GM21825 (cell line): ENCODE measurements around the gene PELI2.

Source experiments
- ATAC-seq: cut with Tn5 transposase; IDR thresholded peaks from one replicate; pipeline ENCODE4 v1.9.1; 2021; ENCODE audit warnings: mild to moderate bottlenecking, moderate library complexity; ENCODE audit not compliant: unreplicated experiment

PELI2 gene

DNA sequence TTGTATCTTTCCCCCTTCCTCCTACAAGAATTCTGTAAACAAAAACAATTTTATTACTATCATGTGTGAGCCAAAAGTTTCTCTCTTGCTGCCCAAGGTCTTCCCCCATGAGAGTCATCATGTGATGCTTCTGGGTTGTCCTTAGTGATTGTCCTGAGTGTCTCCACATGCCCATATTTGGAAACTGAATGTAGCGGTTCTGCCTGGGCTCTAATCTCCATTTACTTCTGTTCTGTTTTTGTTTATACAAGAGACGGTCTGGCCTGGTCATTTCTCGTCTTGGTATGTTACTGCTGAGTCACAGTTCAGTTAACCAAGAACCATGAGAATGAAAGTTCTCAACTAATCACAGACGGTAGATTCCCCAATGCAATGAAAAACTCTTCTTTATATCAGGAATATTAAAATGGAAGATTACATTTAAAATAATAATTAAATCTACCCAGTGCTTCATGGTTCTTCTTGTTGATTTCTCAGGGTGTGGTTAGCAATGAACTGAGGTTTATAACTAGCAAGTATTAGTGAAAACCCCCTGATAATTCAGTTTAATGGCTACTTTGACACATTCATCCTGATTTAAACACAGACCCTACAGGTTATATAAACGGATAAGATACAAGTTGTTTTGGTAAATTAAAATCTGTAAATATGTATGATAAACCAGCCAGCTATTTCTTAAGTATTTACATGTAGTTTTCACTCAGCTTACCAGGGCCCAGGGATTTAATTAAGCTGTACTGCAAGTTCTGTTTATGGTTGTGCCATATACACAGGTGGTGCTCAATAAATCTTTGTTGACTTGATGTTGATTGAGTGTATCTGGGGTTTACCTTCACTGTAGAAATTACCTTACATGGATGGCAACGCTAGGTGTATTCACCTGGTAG lies 81.1 kb downstream of the PELI2 start:
- peak; percentile 50 for ATAC-seq

- ATAC-seq, result peak; percentile 52
Observed at GRCh38 chr14:56199982-56200577, 81.9 kb downstream of the PELI2 start.

DNA sequence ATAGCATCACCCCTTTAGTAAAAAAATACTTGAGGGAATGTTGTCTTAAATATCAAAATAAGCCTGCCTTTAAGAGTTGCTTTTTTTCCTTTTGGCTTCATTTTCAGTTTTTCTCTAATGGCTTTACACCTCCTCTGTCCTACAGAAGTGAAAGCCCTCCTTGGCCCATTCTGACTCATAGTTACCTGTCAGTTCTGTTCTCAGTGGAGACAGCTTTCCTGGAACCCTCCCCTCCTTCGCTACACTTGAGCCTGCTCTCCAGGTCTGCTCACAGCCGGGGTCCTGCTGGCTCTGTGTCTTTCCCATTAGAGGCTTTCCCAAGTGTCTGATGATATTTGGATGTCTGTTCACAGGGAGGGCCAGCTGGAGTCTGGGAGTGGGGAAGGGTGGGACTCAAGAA lies 84.0 kb downstream of the PELI2 start:
- ATAC-seq, result peak; percentile 35

GRCh38 chr14:56205881-56206280 lies 87.7 kb downstream of the PELI2 start:
- ATAC-seq, result no peak

GRCh38 chr14:56206596-56206995 lies 88.4 kb downstream of the PELI2 start:
- ATAC-seq, result no peak

- ATAC-seq, result no peak
Observed at GRCh38 chr14:56207626-56208292, 89.5 kb downstream of the PELI2 start.

GRCh38 chr14:56208520-56208919 lies 90.3 kb downstream of the PELI2 start:
- no peak for ATAC-seq

GRCh38 chr14:56210571-56210970 lies 92.4 kb downstream of the PELI2 start:
- ATAC-seq, result no peak

DNA sequence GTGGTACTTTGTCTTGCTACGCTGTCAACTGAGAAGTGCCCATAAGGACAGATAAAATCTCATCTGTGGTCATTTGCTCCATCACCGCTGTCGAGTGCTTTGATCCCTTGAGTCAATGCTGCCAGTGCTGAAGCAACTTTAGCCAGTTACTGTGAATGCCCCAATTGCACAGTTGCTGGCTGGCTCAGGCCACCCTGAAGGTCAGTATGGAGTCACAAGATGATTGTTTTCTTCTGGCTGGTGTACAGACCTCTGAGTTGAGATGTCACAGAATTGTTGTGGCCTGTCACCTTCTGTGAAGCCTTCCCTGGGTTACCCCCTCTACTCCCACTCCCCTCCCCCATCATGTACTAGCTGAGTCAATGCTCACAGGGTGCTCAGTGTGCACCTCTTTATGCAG lies 92.9 kb downstream of the PELI2 start:
- no peak for ATAC-seq

DNA sequence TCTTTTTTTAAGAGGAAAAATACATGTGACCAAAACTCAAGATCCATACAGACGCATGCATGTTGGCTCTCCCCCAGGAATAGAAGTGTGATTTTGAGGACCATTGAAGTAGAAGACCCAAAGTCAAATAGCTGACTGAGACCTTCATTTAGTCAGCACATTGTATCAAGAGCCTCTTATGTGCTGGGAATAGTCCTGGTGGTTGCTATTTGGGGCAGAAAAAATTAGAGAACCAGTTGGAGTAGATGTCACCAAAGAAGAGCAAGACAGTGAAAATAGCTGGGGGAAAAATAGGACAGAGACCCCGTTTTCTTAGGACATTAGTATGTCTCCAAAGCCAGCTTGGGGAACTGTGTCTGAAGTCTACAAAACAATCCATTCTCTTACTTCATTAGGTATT lies 93.6 kb downstream of the PELI2 start:
- ATAC-seq, result no peak

- no peak for ATAC-seq
Observed at GRCh38 chr14:56212521-56212920, 94.3 kb downstream of the PELI2 start.

- no peak for ATAC-seq
Observed at GRCh38 chr14:56213306-56213705, 95.1 kb downstream of the PELI2 start.

- no peak for ATAC-seq
Observed at GRCh38 chr14:56215180-56215579, 97.0 kb downstream of the PELI2 start.

- ATAC-seq, result no peak
Observed at GRCh38 chr14:56216626-56217379, 98.6 kb downstream of the PELI2 start.

DNA sequence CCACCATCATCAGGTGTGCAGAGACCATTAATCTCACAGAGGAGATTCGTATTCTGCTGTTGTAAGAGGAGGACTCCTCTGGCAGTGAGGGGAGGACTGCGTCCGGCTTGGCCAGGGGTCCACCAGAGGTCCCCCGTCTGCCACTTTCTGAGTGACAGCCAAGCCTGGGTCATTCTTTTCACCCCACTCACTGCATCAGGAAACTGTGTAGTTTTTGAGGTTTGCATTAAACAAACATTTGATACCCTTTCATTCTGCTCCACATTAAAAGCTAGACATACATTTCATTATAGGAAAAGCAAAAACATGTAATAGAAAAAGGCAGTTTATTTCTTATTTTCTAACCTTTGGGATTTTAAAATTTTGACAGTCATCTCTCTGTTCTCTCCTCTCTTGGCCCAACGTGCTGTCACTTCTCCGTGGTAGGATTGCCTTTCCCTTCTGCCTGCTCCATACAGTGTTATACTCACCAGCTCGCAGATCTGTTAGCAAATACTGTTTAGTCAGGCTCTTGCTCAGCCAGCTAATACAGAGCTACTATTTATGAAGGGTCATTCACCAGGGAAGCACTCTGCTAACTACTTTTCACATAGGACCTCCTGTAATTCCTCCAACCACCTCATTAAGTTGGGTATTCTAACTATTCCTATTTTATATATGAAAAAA lies 99.3 kb downstream of the PELI2 start:
- no peak for ATAC-seq

GRCh38 chr14:56219666-56220413 lies 101.6 kb downstream of the PELI2 start:
- no peak for ATAC-seq

DNA sequence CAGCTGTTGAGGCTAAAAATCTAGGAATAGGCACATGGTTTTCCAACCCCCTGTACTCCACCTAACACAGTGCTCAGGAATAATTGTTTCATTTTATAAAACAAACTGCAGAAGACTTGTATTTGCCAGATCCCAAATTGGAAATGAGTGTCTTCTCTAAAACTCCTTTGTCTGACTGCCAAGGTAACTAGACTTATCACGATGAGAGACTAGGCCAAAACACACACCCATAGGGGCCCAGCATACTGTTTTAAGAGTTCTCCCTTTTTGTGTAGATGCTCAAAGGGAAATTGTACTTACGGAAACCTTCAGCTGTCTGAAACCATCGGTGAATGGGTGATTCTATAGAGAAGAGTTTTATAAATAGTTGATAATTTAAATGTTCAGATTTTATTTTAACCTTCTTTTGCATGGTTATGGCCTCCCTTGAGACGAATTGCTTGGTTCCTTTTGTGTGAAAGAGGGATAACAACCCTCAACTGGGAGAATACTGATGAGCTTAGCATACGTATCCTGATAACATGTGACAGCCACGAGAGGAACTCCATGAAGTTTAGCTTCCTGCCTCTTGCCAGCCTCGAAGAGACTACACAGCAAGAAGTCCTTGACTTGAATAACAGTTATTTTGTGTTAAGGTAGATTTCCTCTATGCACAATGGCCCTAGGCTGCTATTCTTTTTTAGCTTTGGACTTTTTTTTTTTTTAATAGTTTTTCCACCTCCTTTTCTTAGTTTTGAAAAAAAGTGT lies 103.3 kb downstream of the PELI2 start:
- ATAC-seq, result no peak

DNA sequence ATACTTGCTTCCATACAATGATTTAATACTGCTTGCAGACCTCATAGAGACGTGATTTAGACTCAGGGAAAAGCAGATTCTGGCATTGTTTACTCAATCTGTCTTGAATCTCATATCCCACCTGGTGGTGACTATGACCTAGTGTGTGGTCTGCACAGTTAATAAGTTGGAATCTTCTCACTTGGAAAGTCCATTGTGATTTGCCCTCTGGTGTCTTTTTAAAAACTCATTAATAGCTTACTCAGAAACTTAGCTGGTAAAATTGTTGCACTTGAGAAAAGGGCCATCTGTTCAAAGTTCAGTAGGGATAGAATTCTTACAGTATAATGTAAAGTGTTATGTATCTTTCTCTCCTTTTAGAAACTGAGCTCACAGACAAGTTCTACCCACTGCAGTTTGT lies 106.0 kb downstream of the PELI2 start:
- ATAC-seq, result no peak
